Lung (tissue), 12 donors: ENCODE data around the gene SSNA1. TPM values are rescaled to one million over a fixed set of nuclear protein-coding genes. Genes with fewer than 3 reads are reported as not detected.

Experiments used
- ATAC-seq: fragments of 200-7000 bp; cut with Tn5 transposase; one replicate; pipeline ENCODE4 v1.9.1; 2020; ENCODE audit warnings: moderate number of reproducible peaks; ENCODE audit not compliant: insufficient read depth, low FRiP score
- DNase-seq, 3 donors: peaks; one replicate each; pipeline ENCODE4 v3.0.0-alpha.2; 2013 to 2017
- H3K27ac ChIP-seq, 2 donors: one replicate each; pipeline ENCODE4 v1.5.1; 2013; ENCODE audit warnings: mild to moderate bottlenecking in 2 of 2, moderate library complexity in 2 of 2, control low read depth in 1 of 2, inconsistent platforms in 1 of 2, low read depth in 1 of 2, low read length in 1 of 2
- H3K27me3 ChIP-seq, 3 donors: one replicate each; pipeline ENCODE4 v1.5.1; 2013; ENCODE audit warnings: low read length in 2 of 3; ENCODE audit not compliant: control insufficient read depth in 3 of 3, insufficient read depth in 3 of 3
- H3K36me3 ChIP-seq, 4 donors: one replicate each; pipeline ENCODE4 v1.5.1; 2013; ENCODE audit warnings: low read length in 4 of 4, mild to moderate bottlenecking in 1 of 4, moderate library complexity in 1 of 4; ENCODE audit not compliant: control insufficient read depth in 4 of 4, insufficient read depth in 4 of 4
- H3K4me1 ChIP-seq, 5 donors: one replicate each; pipeline ENCODE4 v1.5.1; 2013; ENCODE audit warnings: low read length in 5 of 5, mild to moderate bottlenecking in 2 of 5, moderate library complexity in 1 of 5; ENCODE audit not compliant: control insufficient read depth in 5 of 5, insufficient read depth in 5 of 5
- H3K4me3 ChIP-seq: one replicate; pipeline ENCODE4 v1.5.1; 2013; ENCODE audit warnings: mild to moderate bottlenecking, control low read depth, moderate library complexity
- H3K9ac ChIP-seq, 2 donors: one replicate each; pipeline ENCODE4 v1.5.1; 2013; ENCODE audit warnings: low read length in 2 of 2, control low read depth in 1 of 2; ENCODE audit not compliant: insufficient read depth in 1 of 2
- H3K9me3 ChIP-seq, 4 donors: one replicate each; pipeline ENCODE4 v1.5.1; 2013; ENCODE audit warnings: low read length in 3 of 4, mild to moderate bottlenecking in 1 of 4, moderate library complexity in 1 of 4; ENCODE audit not compliant: control insufficient read depth in 4 of 4, insufficient read depth in 3 of 4
- CTCF ChIP-seq: IDR thresholded peaks from 2 replicates; pipeline ENCODE4 v1.5.1; 2012; ENCODE audit warnings: mild to moderate bottlenecking; ENCODE audit errors: control extremely low read depth, extremely low read depth
- WGBS, 2 donors: extraction: QIAGEN DNeasy Blood & Tissue Kit; methylation state at CpG; one replicate each; pipeline ENCODE4 v1.1.7; 2013; 5-methylcytosine and 5-hydroxymethylcytosine counted together
- polyA plus RNA-seq, 2 donors: library from polyadenylated mRNA; stranded (reverse); fragments of 200-250 nt; gene quantifications; one replicate each; pipeline ENCODE4 v1.2.1, GENCODE V29; 2013
- total RNA-seq, 2 donors: library from RNA; depleted of rRNA in 1 of 2; stranded (reverse); fragments of >200 nt in 1 of 2; gene quantifications; one replicate each; pipeline ENCODE4 v1.2.1, GENCODE V29; 2014 to 2021
- donor health status: control.
- donor health status: control.
- donor health status: Bipolar disorder and iron deficiency.
- donor health status: healthy.
- donor health status: DM: yes; HTN: yes; CAD: no.

SSNA1 gene
- total and polyA plus RNA-seq, 4 donors, result 40.8 to 144 (median 101) TPM

GRCh38 chr9:137191691-137192447, 3.4 kb downstream of the SSNA1 start:
- Histone ChIP-seq H3K9ac (no peak overlapping the region), H3K27me3 (no peaks in the 10 kb centered on the region), H3K27ac (no peak overlapping the region), H3K9me3 (no peaks in the 10 kb centered on the region), H3K4me1 (peaks cover 14 to 28% (median 16%) of the 10 kb centered on the region in 5 donors), H3K36me3 (peaks cover 0 to 19% (median 4%) of the 10 kb centered on the region in 4 donors), H3K4me3 (no peak overlapping the region)
- ATAC-seq (no peak), DNase-seq (no peak)
- 90 to 93% methylated on average over 22 of the region's 22 CpGs for WGBS, 2 donors
- TF ChIP-seq CTCF, result no peak

- WGBS, 2 donors, result 79 to 82% methylated on average over 9 to 10 of the region's 10 CpGs
- no peak overlapping the region for H3K27ac ChIP-seq
- H3K9ac ChIP-seq, result no peak overlapping the region
- peaks cover 11 to 23% (median 14%) of the 10 kb centered on the region in 5 donors for H3K4me1 ChIP-seq
- no peaks in the 10 kb centered on the region for H3K9me3 ChIP-seq
- H3K27me3 ChIP-seq, result no peaks in the 10 kb centered on the region
- no peak overlapping the region for H3K4me3 ChIP-seq
- DNase-seq (no peak), ATAC-seq (no peak)
- H3K36me3 ChIP-seq, result peaks cover 0 to 19% (median 4%) of the 10 kb centered on the region in 4 donors
- TF ChIP-seq CTCF, result no peak
Measured at GRCh38 chr9:137192448-137192780, 3.9 kb downstream of the SSNA1 start.

- H3K9me3 ChIP-seq, result no peaks in the 10 kb centered on the region
- 85 to 93% methylated on average over 2 of the region's 2 CpGs for WGBS, 2 donors
- no peaks in the 10 kb centered on the region for H3K27me3 ChIP-seq
- no peak overlapping the region for H3K27ac ChIP-seq
- DNase-seq, result no peak
- peaks cover 8 to 21% (median 13%) of the 10 kb centered on the region in 5 donors for H3K4me1 ChIP-seq
- no peak overlapping the region for H3K4me3 ChIP-seq
- no peak overlapping the region for H3K9ac ChIP-seq
- no peak for ATAC-seq
- peaks cover 0 to 19% (median 4%) of the 10 kb centered on the region in 4 donors for H3K36me3 ChIP-seq
- TF ChIP-seq CTCF, result no peak
Measured at GRCh38 chr9:137192859-137193258, 4.4 kb downstream of the SSNA1 start.
